NCI-H1105 treated with DMSO at 0.1 percent for 48 hours (cell line): ENCODE data around the gene ACTL7A.
"Not testable (repeated sequence)": the region's sequence is repeated elsewhere in the genome, so short reads cannot be mapped to it uniquely, and the experiment has no call there.

Source experiments
- DNase-seq: peaks from one replicate; lab custom pipeline; 2025; lab: John Stamatoyannopoulos, UW

ACTL7A gene

GRCh38 chr9:108880738-108881316 lies 18.8 kb downstream of the ACTL7A start:
- DNase-seq = no peak

- no peak for DNase-seq
These were observed 20.2 kb downstream of the ACTL7A start for GRCh38 chr9:108882052-108882888.

GRCh38 chr9:108883085-108883484 lies 21.0 kb downstream of the ACTL7A start:
- DNase-seq = no peak

DNA sequence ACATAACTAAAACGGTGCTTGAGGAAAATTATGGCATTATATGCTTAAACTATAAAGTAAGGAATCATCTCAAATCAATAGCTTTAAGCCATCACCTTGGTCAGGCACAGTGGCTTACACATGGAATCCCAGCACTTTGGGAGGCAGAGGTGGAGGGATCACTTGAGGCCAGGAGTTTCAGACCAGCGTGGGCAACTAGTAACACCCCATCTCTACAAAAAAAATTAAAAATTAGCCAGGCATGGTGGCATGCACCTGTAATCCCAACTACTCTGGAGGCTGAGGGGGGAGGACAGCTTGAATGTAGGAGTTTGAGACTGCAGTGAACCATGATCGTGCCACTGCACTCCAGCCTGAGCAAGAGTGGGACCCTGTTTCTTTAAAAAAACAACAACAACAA lies 22.6 kb downstream of the ACTL7A start:
- no peak for DNase-seq

- DNase-seq = peak; percentile 82
These were observed 23.7 kb downstream of the ACTL7A start for GRCh38 chr9:108885643-108886348.

- not testable (repeated sequence) for DNase-seq
These were observed 24.7 kb downstream of the ACTL7A start for GRCh38 chr9:108886594-108887271.

GRCh38 chr9:108889649-108890067 lies 27.6 kb downstream of the ACTL7A start:
- peak; percentile 6 for DNase-seq

DNA sequence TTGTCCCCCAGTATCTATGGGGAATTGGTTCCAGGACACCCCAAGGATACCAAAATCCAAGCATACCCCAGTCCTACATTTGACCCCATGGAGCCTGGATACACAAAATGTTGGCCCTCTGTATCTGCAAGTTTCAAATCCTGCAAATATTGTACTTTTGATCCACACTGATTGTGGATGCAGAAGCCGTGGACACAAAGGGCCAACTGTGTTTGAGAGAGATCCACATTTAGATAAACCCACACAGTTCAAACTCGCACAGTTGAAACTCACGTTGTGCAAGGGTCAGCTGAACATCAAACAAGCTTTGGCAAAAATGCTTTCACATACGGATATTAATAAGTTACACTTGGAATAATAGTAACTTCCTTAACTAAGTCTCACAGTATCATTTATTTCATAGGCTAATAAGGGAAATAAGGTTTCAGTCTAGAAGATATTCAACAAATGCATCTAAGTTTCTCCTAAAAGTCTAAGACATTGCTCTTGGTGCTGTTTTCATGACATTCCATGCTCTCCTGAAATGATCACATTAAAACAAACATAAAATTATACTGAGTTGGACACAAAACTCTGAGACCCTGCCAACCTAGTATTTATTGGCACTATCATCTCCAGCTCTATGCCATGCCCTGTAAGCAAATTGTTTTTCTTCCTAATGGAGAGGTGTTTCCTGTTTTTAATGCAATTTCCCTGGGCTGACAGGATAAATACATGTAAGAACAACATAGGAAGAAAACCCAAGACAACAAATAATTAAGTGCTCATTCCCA lies 32.3 kb downstream of the ACTL7A start:
- DNase-seq = no peak

GRCh38 chr9:108897324-108898096 lies 35.4 kb downstream of the ACTL7A start:
- peak; percentile 31 for DNase-seq

DNA sequence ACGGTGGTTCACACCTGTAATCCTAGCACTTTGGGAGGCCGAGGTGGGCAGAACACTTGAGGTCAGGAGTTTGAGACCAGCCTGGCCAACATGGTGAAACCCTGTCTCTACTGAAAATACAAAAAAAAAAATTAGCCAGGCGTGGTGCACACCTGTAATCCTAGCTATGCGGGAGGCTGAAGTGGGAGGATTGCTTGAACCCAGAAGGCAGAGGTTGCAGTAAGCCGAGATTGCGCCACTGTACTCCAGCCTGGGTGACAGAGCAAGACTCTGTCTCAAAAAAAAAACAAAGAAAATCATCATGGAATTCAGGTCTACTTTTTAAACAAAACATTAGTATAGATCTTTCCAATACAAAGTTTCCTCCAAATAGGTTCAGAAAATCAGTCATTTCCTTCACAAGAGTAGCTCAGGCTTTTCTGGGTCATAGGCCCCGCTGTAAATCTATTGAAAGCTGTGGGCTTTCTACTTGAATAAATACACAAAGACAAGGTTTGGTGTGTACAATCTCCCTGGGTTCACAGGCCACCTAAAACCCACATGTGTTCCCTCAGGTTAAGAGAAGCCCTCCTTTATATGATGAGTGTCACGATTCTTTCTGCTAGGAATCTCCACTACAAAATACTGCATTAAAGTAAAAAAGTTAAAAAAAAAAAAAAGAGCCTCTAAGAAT lies 37.1 kb downstream of the ACTL7A start:
- not testable (repeated sequence) for DNase-seq

GRCh38 chr9:108900176-108900575 lies 38.1 kb downstream of the ACTL7A start:
- peak; percentile 5 for DNase-seq

GRCh38 chr9:108903420-108904103 lies 41.5 kb downstream of the ACTL7A start:
- DNase-seq = no peak

- DNase-seq = no peak
These were observed 42.1 kb downstream of the ACTL7A start for GRCh38 chr9:108904161-108904560.

GRCh38 chr9:108905494-108905893 lies 43.4 kb downstream of the ACTL7A start:
- no peak for DNase-seq

- no peak for DNase-seq
These were observed 48.3 kb downstream of the ACTL7A start for GRCh38 chr9:108910402-108910801.

GRCh38 chr9:108910914-108911313 lies 48.8 kb downstream of the ACTL7A start:
- no peak for DNase-seq

- no peak for DNase-seq
These were observed 49.8 kb downstream of the ACTL7A start for GRCh38 chr9:108911820-108912219.
